GM21515 (cell line): Measurements from ENCODE around the gene RBM11.

Experiments
- ATAC-seq: cut with Tn5 transposase; IDR thresholded peaks from one replicate; pipeline ENCODE4 v1.9.1; 2021; ENCODE audit not compliant: unreplicated experiment

The RBM11 gene

DNA sequence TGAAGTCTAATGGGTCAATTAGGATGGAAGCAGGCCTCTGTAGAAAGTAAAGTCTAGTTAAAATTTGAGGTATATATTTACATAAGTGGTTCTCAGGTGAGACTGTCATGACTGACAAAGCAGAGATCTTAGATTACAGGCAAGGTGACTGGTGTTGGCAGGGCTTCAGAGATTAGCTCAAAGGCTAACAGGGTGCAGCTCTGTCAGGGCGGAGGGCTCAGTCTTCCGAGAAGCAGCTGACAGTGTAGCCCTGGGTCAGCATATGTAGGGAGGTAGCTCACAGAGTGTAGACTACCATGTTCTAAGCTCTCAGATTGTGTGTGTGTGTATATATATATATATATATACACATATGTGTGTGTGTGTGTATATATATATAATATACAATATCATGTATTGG is 54.7 kb downstream of the RBM11 start:
- no peak for ATAC-seq

DNA sequence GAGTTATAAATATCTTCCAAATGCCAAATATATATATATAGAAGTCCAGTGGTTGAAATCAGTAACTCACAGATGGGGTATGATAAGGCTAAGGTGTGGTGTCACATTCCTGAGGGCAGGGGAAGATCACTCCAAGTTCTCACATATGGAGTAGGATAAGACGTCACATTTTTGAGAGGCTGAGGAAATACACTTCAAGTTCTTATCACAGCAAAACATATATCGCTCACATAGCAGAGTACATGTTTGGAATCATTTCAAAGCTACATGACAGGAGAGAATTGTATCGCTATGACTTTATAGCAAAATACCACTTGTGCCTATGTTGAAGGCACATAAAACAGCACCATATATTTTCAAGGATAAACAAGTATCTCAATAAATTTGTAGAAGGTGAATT is 55.1 kb downstream of the RBM11 start:
- ATAC-seq, result no peak

DNA sequence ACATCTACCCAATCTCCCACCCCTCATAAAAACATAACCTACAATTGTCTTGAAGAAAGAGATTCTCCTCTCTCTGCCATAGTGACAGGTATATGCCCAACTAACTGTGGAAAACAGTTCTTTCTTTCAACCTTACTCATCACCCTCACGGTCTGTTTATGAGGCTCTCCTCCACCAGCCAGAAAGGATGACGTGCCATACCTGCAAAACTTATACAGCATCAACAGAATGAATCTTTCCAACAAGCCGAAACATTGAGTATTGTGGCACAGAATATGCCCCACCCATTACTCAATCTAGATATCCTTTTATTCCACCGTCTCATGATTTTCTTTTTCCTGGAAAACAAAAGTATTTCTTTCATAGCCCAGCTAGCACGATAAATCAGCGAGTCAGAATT is 55.7 kb downstream of the RBM11 start:
- ATAC-seq, result no peak

DNA sequence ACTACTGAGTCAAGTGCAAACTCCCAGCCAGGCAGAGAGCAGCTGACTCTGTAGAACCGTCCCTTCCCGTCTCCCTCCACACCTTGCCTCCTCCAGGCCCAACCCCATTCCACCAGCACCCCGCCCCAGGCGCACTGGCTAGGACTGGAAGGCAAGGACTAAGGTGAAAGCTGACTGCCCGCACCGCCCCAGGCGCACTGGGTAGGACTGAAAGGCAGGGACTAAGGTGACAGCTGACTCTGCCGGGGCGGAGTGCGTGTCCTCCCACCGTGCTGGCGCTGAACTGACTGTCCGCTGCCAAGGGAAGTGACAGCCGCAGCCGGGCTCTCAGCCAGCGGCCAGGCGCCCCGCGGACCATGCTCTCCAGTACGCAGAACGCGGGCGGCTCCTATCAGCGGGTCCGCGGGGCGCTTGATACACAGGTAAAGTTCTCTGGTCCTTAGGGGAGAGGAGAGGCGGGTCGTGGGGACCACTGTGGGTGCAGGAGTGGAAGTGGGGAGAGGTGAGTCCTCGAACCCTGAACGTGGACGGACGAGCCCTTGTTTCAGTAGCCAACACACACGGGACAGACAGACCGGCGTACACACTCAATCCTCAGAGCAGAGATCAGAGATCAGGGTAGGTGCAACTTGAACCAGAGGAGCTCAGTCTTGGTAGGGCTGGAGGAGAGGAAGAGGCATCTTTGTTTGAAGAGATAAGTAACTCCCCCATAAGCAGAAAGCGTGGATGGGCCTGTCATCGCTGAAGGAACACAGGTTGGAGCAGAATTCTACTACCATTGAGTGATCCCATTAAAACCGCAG is 58.0 kb downstream of the RBM11 start:
- no peak for ATAC-seq

DNA sequence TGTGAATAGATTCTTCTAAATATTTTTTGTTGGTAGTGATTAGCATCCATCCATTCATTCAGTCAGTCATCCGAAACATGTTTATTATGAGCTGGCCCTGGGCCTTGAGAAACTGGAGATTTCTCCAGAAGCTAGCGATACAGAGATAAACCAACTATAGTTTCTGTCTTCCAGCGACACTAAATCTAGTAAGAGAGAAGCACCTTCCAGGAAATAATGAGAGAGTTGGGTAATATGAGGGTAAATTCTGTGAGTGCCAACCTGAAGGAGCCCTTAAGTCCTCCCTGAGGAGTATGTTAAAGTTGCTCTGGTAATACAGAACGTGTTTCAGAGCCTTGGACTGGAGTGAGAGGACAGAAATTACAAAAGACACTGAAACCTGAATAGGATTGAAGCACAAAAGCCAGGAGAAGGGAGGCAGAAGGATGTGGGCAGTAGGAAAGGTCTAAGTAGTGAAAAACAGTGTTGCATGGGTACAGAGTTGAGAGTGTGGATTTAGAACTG is 59.8 kb downstream of the RBM11 start:
- no peak for ATAC-seq
